GM21619 (cell line): ENCODE measurements around the gene HEPACAM.

Experiments
- ATAC-seq: cut with Tn5 transposase; IDR thresholded peaks from one replicate; pipeline ENCODE4 v1.9.1; 2021; ENCODE audit not compliant: unreplicated experiment

The HEPACAM gene

GRCh38 chr11:124886978-124887666 is 48.7 kb downstream of the HEPACAM start:
- ATAC-seq = no peak

DNA sequence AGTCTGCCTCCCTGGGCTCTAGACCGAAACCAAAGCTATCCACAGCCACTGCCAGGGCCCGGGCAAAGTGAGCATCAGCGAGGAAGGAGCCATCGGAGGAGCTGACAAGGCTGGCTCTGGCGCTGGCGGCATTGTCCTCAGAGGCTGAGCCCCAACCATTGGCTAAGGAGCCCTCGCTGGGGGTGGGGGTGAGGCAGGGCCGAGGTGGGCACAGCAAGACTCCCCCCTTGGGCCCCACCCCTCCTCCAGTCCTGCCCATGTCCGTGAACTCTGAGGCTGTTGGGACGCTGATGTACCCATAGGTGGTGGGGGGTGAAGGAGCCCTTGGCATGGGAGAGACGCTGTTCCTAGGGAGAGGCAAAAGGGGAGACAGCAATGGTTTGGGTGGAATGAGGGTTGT is 49.4 kb downstream of the HEPACAM start:
- no peak for ATAC-seq

DNA sequence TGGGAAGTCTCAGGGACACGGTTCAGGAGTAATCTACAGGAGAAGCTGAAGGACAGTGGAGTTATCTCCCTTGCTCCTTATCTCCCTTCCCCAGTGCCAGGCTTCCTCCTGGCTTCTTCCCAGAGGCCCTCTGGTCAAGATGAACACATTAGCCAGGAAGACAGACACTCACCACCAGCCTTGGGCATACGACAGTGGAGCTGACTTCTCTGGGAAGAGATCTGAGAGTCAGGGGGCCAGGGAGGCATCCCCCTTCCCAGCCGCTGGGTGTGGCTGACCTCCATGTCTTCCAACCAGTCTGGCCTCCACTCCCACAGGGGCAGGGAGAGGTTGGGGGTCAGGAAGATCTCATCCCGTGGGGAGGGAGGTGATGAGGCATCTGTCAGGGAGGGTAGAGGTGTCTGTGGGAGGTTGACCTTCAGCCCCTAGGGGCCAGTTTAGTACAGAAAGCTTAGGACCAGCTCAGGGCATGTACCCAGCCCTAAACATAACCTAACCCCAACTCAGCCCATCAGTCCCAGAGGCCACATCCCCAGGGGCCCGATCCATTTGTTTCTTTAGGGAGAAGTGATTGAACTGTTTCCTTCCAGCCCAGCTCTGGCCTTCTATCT is 50.9 kb downstream of the HEPACAM start:
- no peak for ATAC-seq

GRCh38 chr11:124884340-124884739 is 51.5 kb downstream of the HEPACAM start:
- no peak for ATAC-seq

GRCh38 chr11:124882339-124883071 is 53.3 kb downstream of the HEPACAM start:
- no peak for ATAC-seq

- ATAC-seq = no peak
Measured at GRCh38 chr11:124880958-124881357, 54.9 kb downstream of the HEPACAM start.

DNA sequence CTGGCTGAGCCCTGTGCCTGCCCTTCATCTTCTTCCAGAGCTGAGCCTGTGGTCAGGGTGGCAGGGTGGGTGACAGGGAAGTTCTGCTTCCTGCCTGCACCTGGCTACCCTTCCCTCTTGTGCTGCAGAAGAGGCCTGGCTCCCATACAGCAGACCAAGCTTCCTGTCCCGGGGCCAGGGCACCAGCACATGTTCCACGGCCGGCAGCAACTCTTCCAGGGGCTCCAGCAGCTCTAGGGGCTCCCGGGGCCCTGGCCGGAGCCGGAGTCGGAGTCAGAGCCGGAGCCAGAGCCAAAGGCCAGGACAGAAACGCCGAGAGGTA is 55.6 kb downstream of the HEPACAM start:
- ATAC-seq = no peak

- ATAC-seq = no peak
Measured at GRCh38 chr11:124879493-124880289, 56.2 kb downstream of the HEPACAM start.

DNA sequence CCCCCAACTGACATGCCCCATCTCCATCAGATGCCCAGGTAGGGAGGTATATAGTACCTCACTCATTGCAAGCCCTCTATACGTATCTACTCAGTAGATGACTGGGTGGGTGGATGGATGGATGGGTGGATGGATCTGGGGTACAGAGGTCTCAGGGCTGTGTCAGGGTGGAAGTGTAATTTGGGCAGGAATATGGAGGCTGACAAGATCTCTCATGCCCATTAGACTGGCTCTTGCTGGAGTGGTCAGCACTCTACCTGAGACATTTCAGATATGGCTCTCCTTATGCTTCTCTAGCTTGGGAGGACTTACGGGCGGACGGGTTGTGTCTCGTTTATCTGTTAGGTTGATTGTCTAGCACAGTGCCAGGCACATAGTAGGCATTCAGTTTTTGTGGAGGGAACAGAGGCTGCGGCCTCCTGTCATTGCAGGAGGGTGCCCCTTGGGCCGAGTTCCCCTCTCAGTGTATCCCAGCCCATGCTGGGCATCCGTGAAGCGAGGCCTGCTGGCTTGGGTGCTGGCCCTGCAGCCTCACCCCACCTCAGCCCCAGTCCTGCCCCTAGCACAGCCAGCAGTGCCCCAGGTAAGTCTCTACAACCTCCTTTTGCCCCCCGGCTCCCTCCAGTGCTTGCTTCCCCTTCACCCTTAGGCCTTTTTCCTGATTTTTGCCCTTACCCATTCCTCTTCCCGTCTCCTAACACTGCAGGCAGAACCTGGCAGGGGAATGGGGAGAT is 56.9 kb downstream of the HEPACAM start:
- no peak for ATAC-seq

DNA sequence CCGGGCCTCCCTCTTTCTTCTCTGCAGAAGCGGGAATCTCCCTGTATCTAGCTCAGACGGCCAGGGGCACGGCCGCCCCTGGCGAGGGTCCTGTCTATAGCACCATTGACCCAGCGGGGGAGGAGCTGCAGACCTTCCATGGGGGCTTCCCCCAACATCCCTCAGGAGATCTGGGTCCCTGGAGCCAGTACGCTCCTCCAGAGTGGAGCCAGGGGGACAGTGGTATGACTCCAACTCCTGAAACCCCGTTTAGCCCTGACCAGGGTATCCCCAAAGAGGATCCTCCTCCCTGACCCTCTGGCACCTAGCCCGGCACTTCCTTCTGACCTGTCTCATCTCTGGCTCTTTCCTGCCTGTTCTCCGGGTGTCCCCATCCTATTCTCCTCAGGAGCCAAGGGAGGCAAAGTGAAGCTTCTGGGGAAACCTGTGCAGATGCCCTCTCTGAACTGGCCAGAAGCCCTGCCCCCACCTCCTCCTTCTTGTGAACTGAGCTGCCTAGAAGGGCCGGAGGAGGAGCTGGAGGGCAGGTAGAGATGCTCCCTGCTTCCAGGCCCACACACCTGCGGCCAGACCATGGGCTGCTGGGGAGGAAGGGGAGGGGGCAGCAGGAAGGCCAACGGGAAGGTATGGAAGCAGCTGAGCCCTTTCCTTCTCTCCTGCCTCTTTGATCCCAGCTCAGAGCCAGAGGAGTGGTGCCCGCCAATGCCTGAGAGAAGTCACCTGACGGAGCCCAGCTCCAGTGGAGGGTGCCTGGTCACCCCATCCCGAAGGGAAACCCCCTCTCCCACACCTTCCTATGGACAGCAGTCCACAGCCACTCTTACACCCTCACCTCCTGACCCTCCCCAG is 57.7 kb downstream of the HEPACAM start:
- no peak for ATAC-seq

GRCh38 chr11:124877631-124877909 is 58.3 kb downstream of the HEPACAM start:
- no peak for ATAC-seq

- no peak for ATAC-seq
Measured at GRCh38 chr11:124876818-124877630, 58.8 kb downstream of the HEPACAM start.

GRCh38 chr11:124875943-124876817 is 59.7 kb downstream of the HEPACAM start:
- peak; percentile 95 for ATAC-seq

DNA sequence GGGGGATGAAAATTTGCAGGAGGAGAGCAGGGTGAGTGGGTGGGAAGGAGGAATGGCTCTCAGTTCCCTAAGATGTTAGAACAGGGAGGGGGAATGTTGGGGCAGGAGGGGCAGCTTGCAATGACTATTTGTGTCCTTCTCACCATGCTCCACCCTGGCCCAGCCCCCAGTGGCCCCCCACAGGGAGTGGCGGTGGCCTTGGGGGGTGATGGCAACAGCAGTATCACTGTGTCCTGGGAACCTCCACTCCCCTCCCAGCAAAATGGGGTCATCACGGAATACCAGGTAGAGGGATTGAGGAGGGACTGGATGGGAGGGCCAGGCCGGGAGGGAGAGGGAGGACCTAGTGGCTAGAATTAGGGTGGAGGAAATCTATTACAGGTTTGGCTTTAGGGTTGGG is 60.4 kb downstream of the HEPACAM start:
- no peak for ATAC-seq

- no peak for ATAC-seq
Measured at GRCh38 chr11:124874571-124875255, 61.1 kb downstream of the HEPACAM start.

DNA sequence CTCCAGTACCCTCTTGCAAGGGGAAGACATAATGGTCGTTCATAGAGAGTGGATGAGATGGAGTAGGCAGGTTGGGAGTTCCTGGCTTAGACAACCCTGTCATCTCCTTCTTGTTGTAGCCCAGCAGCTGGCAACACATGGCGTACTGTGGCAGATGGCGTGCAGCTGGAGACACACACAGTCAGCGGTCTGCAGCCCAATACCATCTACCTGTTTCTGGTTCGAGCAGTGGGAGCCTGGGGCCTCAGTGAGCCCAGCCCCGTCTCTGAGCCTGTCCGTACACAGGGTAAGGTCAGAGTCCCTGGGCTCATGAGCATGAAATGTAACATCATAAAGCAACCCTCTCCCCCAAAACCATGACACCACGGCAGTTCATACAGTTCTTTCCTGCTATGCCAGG is 61.9 kb downstream of the HEPACAM start:
- ATAC-seq = no peak

- no peak for ATAC-seq
Measured at GRCh38 chr11:124872741-124873140, 63.1 kb downstream of the HEPACAM start.

DNA sequence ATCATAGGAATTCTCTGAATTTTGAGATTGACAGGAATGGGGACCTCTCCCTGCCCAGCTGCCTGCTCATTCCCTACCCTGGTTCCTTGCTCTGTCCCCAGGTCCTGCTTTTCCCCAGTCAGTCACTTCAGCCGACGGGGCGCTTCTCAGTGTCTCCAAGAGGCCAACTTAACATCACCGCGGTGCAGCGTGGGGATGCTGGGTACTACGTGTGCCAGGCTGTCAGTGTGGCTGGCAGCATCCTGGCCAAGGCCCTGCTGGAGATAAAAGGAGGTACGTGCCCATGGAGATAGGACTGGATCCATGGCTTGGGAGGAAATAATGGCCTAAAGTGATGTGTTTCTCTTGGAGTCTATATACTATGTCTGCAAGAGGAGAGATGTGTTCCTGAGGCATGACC is 63.6 kb downstream of the HEPACAM start:
- ATAC-seq = no peak
